Measurements from ENCODE around the gene CASZ1. TPM values are rescaled to one million over a fixed set of nuclear protein-coding genes. Genes with fewer than 3 reads are reported as not detected.

The CASZ1 gene
- total RNA-seq, 2 experiments from 2014 or later = 8.1 to 9.0 TPM

DNA sequence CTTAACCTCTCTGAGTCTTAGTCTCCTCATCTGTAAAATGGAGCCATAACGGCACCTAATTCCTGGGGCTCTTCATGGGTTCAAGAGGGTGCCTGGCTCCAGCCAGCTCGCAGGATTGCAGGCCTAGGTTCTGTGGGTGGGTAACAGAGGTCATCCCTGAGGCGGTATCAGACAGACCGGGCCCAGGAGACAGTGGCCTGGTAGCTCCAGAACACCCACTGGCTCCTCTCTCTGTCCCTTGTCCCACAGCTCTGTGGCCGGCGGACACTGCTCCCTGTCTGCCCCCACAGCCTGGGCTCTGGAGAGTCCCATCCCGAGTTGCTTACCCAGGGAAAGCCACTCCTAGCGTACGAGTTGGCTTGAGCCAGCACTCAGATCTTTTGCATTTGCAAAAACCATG is 171.4 kb downstream of the CASZ1 start:
- H3K4me3 Mint-ChIP-seq = no peak overlapping the region
- no peak overlapping the region for H3K27ac Mint-ChIP-seq
- H3K27me3 Mint-ChIP-seq = no peaks in the 10 kb centered on the region
- no peaks in the 10 kb centered on the region for H3K36me3 Mint-ChIP-seq (ENCODE audit: low read depth)
- DNase-seq = no peak
- no peaks in the 10 kb centered on the region for H3K9me3 Mint-ChIP-seq
- ChIA-PET CTCF (interaction anchor here (1.3 kb wide), 1 partner anchor 131 kb away, joined by 3 read pairs; no protein-coding TSS in a partner anchor), POLR2A (no interaction called here)
- no peaks in the 10 kb centered on the region for H3K4me1 Mint-ChIP-seq

DNA sequence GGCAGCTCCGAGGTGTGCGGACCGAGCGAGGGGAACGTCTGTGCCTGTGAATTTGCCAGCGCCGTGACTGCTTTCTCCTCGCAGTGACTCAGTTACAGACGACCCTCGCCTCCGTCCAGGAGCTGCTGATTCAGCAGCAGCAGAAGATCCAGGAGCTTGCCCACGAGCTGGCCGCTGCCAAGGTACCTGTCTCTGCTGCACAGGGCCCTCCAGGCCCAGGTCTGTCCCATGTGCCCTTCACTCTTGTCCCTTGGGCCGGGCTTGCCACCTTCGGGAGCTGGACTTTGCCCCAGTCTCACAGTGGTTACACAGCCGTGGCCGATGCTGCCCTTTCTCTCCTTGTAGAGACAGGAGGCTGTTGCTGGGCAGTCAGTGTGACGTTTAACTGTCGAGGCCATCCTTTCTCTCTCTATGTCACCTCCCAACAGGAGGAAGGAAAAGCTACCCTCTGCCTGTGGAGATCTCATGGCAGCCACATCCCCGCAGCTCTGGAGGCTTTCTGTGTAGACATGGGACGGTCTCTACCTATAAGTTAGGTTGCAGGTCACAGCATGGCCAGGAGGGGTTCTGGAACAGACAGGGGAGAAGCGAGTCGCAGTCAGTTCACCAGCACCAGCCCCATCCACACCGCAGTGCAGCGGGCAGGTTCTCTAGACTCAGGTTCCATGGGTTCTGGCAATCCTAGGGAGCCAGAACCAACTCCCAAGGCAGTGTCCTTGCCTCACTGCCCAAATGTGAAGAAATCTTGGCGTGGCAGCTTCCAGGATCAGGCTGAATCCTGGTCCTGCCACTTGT is 172.0 kb downstream of the CASZ1 start:
- no peaks in the 10 kb centered on the region for H3K36me3 Mint-ChIP-seq (ENCODE audit: low read depth)
- CTCF ChIA-PET = interaction anchor here (1.3 kb wide), 1 partner anchor 130 kb away, joined by 3 read pairs; no protein-coding TSS in a partner anchor
- POLR2A ChIA-PET = no interaction called here
- no peaks in the 10 kb centered on the region for H3K4me1 Mint-ChIP-seq
- H3K27ac Mint-ChIP-seq = no peak overlapping the region
- no peaks in the 10 kb centered on the region for H3K27me3 Mint-ChIP-seq
- no peak for DNase-seq
- no peaks in the 10 kb centered on the region for H3K9me3 Mint-ChIP-seq
- H3K4me3 Mint-ChIP-seq = no peak overlapping the region

DNA sequence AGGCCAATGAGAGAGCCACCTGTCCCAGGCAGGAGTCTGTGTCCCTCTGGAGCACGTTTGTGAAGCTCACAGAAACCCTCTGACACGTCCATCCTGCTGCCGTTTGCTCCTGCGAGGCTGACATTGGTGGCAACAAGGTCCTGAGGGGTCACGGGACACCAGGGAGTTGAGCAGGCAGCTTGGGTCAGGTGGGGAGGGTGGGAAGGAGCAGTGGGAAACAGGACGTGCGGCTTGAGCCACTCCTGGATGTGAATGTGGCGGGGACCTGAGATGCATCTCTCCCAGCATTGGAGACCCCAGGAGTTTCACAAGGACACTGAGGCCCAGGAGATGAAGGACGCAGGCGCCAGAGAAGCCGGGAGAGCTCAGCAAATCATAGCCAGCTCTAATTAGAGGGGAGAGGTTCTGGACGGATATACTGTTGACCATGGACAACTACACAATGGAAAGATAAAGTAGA is 172.7 kb downstream of the CASZ1 start:
- no peaks in the 10 kb centered on the region for H3K9me3 Mint-ChIP-seq
- POLR2A ChIA-PET = no interaction called here
- no peaks in the 10 kb centered on the region for H3K4me1 Mint-ChIP-seq
- no peaks in the 10 kb centered on the region for H3K36me3 Mint-ChIP-seq (ENCODE audit: low read depth)
- DNase-seq = no peak
- CTCF ChIA-PET = no interaction called here
- H3K4me3 Mint-ChIP-seq = no peak overlapping the region
- H3K27ac Mint-ChIP-seq = no peak overlapping the region
- H3K27me3 Mint-ChIP-seq = no peaks in the 10 kb centered on the region

DNA sequence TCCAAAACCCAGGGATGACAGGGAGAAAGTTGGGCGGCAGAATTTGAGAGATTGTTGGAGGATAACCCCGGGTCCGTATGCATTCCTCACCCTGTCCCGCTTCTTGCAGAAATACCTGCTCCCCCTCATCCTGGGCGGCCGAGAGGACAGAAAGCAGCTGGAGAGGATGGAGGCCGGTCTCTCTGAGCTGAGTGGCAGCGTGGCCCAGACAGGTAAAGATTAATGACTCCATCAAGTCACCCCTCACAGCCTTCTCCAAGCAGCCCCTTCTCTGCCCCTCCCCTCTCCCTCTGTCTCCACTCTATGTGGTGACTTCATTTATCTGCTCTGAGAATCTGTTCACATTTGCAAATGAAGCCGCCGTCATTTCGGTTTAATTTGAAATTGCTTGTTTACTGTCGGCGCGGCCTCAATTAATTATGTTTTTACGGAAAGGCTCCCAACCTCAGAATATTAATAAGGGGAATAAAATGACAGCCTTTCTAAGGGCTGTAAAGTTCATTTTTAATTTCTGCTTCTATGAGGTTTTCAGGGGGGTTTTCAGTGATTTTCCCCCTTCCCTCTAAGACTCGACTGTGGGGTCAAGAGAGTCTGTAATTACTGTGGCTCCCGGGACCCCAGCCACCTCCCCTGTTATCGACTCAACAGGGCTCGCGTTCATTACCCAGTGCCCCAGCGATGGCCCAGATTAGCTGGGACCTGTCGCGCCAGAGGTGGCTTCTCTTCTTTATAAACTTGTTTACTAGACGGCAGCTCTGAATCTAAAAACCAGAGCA is 173.3 kb downstream of the CASZ1 start:
- Mint-ChIP-seq H3K4me1 (no peaks in the 10 kb centered on the region), H3K36me3 (ENCODE audit: low read depth) (no peaks in the 10 kb centered on the region), H3K4me3 (no peak overlapping the region), H3K27ac (no peak overlapping the region), H3K27me3 (no peaks in the 10 kb centered on the region), H3K9me3 (no peaks in the 10 kb centered on the region)
- POLR2A ChIA-PET = no interaction called here
- CTCF ChIA-PET = no interaction called here
- no peak for DNase-seq

DNA sequence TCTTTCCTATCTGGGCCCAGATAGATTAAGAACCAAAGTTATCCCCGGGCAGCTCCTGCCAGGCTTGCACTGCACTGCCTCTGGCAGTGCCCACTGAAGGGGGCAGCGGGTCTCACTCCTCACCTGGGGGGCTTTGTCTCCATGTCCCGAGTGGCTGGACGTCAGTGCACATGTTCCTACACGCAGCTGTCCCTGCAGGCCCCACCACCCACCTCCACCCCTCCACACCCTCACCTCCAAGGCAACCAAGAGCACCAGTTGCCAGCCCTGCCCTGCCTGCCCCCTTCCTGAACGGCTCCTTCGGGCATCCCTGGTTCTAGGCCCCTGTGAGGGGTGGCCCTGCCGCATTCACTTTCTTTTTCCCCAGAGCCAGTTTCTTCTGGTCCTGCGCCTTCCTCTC is 174.5 kb downstream of the CASZ1 start:
- H3K27ac Mint-ChIP-seq = no peak overlapping the region
- H3K36me3 Mint-ChIP-seq (ENCODE audit: low read depth) = no peaks in the 10 kb centered on the region
- POLR2A ChIA-PET = no interaction called here
- H3K27me3 Mint-ChIP-seq = no peaks in the 10 kb centered on the region
- no peak for DNase-seq
- no peak overlapping the region for H3K4me3 Mint-ChIP-seq
- H3K9me3 Mint-ChIP-seq = no peaks in the 10 kb centered on the region
- CTCF ChIA-PET = no interaction called here
- H3K4me1 Mint-ChIP-seq = no peaks in the 10 kb centered on the region

DNA sequence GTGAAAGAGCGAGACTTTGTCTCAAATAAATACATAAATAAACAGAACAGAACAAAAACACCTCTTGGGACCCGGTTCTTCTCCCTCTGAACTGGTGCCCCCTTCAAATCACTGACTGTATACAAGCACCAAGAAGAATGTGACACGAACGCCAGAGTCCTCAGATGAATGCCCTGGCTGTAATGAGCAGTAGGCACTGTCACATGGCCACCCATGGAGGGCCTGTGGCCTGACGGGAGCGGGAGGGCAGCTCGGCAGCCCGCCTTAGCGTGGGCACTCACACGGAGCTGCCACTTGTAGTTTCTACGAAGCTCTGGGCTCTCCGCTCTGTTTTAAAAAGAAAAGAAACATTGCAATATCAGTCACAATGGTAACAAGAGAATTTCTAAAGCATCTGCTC is 175.7 kb downstream of the CASZ1 start:
- CTCF ChIA-PET = interaction anchor here (0.7 kb wide), 1 partner anchor 99 kb away, joined by 4 read pairs; no protein-coding TSS in a partner anchor

DNA sequence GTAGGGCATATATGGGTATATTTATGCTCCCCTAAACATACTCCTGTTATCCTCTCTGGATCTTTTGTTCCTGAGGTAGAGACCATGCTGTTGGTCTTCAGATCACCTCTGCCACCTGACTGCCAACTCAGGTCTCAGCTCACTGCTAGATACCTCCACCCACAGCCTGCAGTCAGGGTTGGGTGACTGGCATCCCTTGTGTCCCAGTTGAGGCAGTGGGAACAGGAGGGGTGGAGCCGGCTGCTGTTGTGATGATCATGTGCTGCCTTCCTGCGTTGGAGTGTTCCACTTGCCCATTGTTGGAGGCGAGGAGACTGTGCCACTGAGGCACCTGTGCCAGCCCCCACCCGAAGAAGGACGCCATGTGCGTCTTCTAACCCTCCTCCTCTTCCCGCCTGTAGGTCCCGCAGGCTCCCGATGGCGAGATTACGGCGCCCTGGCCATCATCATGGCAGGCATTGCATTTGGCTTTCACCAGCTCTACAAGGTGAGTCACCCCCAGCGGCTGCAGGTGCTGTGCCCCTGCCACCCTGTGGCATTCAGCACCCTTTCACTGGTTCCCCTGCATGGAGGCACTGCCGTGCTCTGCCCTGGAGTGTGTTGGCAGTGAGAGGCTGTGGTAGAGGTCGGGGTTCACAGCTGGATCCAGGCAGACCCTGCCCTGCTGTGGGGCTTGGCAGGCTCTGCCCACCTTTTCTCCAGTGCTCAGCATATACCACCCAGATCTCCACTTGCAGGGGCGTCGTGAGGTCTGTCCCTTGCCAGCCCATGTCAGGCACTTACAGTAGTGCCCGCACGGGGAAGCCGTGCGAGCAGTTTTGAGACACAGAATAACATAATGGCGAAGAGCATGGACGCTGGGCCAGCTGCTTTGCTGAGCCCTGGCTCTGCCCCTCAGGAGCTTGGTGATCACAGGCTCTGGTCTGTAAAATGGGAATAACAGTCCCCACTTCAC is 178.2 kb downstream of the CASZ1 start:
- CTCF ChIA-PET = interaction anchor here (0.6 kb wide), 1 partner anchor 41 kb away, joined by 3 read pairs; no protein-coding TSS in a partner anchor
- POLR2A ChIA-PET = no interaction called here
- H3K9me3 Mint-ChIP-seq = no peaks in the 10 kb centered on the region
- DNase-seq = no peak
- no peaks in the 10 kb centered on the region for H3K36me3 Mint-ChIP-seq (ENCODE audit: low read depth)
- no peaks in the 10 kb centered on the region for H3K4me1 Mint-ChIP-seq
- no peak overlapping the region for H3K4me3 Mint-ChIP-seq
- no peak overlapping the region for H3K27ac Mint-ChIP-seq
- H3K27me3 Mint-ChIP-seq = no peaks in the 10 kb centered on the region

More for the DNA sequence above, 175.7 kb downstream of the CASZ1 start:
- Mint-ChIP-seq H3K9me3 (no peaks in the 10 kb centered on the region), H3K36me3 (ENCODE audit: low read depth) (no peaks in the 10 kb centered on the region), H3K27ac (no peak overlapping the region), H3K27me3 (no peaks in the 10 kb centered on the region), H3K4me3 (no peak overlapping the region), H3K4me1 (no peaks in the 10 kb centered on the region)
- POLR2A ChIA-PET = no interaction called here
- no peak for DNase-seq

DNA sequence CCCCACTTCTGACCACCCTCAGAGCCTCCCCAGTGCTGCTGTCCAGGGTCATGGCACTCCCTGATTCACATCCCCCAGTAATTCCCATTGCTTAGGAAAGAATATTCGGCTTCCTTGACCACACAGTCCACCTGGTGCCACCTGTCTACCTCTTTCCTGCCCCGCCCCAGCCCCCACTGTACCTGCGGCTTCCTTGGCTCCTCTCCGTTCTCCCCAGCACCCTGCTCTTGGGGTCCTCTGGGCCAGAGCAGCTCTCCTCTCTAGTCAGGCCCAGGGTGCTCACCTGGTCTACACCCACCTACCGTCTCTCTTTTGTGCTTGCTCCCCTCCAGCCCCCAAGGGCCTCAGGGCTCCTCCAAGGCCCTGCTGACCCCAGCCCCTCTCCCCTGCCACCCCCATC is 179.1 kb downstream of the CASZ1 start:
- H3K27ac Mint-ChIP-seq = no peak overlapping the region
- ChIA-PET POLR2A (no interaction called here), CTCF (no interaction called here)
- H3K4me3 Mint-ChIP-seq = no peak overlapping the region
- DNase-seq = no peak
- H3K27me3 Mint-ChIP-seq = no peaks in the 10 kb centered on the region
- no peaks in the 10 kb centered on the region for H3K4me1 Mint-ChIP-seq
- H3K9me3 Mint-ChIP-seq = no peaks in the 10 kb centered on the region
- no peaks in the 10 kb centered on the region for H3K36me3 Mint-ChIP-seq (ENCODE audit: low read depth)

DNA sequence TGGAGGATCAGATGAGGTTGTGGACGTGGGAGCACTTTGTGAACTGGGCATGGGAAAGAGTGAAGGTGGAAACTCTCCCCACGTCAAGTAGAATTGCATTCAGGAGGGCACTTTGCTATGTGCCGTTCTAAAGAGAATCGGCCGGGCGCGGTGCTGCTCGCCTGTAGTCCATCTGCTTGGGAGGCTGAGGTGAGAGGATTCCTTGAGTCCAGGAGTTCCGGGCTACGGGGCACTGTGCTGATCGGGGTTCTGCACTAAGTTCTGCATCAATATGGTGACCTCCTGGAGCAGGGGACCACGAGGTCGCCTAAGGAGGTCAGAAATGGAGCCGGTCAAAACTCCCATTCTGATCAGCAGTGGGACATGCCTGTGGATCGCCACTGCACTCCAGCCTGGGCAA is 179.8 kb downstream of the CASZ1 start:
- Mint-ChIP-seq H3K9me3 (no peaks in the 10 kb centered on the region), H3K4me3 (no peak overlapping the region), H3K27ac (no peak overlapping the region), H3K27me3 (no peaks in the 10 kb centered on the region), H3K36me3 (ENCODE audit: low read depth) (no peaks in the 10 kb centered on the region), H3K4me1 (no peaks in the 10 kb centered on the region)
- no peak for DNase-seq
- CTCF ChIA-PET = no interaction called here
- POLR2A ChIA-PET = no interaction called here

DNA sequence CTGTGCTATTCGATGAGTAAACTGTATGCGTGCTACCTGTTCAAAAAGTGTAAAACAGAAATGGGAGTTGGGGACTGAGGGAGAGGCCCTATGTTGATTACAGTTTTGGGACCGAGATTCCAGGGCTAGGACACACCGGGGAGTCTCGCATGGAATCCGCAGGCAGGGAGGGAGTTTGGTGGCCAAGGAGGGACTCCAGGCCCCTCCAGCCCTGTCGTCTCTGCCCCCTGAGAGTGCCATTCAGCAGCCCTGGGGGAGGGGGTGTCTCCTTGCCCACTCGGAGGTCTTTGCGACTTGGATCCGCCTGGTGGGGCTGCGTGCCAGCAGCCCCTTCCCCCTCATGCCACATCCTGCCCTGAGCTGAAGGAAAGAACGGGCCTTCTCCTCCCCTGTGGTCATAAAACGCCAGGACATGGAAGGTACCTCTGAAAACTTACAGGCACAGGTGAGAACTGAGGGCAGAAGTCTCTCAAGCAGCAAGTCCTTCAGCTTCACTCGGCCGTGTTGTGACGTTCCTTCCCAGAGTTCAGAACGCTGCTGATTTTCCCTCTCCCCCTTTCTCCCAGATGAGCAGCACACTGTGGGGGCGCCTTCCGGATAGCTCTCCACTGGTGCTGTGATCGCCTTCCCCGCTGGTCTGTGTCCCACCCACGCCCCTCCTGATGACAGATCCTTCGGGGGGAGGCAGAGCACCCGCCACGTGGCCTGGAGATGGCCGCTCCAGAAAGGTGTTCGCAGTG is 180.3 kb downstream of the CASZ1 start:
- H3K27me3 Mint-ChIP-seq = no peaks in the 10 kb centered on the region
- H3K36me3 Mint-ChIP-seq (ENCODE audit: low read depth) = no peaks in the 10 kb centered on the region
- DNase-seq = no peak
- H3K4me1 Mint-ChIP-seq = no peaks in the 10 kb centered on the region
- no peaks in the 10 kb centered on the region for H3K9me3 Mint-ChIP-seq
- H3K27ac Mint-ChIP-seq = no peak overlapping the region
- H3K4me3 Mint-ChIP-seq = no peak overlapping the region
- ChIA-PET CTCF (no interaction called here), POLR2A (no interaction called here)

DNA sequence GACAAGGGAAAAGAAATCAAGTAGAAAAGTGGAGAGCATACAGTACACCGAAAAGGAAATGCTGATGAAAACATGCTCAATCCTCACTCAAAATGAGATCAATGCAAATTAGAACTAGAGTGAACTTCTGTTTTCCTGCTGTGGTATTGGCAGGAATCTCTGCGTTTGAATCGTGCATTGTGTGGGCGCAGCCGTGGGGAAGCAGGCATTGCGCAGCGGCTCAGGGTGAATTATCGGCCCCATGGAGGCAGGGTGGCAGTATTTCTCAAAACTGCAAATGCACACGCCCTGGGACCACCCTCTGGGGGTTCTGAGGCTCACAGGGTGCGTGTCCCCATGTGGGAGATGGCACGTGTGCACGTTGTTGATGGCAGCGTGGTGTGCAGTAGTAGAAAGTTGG is 181.1 kb downstream of the CASZ1 start:
- no peak overlapping the region for H3K4me3 Mint-ChIP-seq
- no peak for DNase-seq
- CTCF ChIA-PET = no interaction called here
- no peaks in the 10 kb centered on the region for H3K4me1 Mint-ChIP-seq
- no peaks in the 10 kb centered on the region for H3K27me3 Mint-ChIP-seq
- no peak overlapping the region for H3K27ac Mint-ChIP-seq
- H3K36me3 Mint-ChIP-seq (ENCODE audit: low read depth) = no peaks in the 10 kb centered on the region
- POLR2A ChIA-PET = no interaction called here
- no peaks in the 10 kb centered on the region for H3K9me3 Mint-ChIP-seq

DNA sequence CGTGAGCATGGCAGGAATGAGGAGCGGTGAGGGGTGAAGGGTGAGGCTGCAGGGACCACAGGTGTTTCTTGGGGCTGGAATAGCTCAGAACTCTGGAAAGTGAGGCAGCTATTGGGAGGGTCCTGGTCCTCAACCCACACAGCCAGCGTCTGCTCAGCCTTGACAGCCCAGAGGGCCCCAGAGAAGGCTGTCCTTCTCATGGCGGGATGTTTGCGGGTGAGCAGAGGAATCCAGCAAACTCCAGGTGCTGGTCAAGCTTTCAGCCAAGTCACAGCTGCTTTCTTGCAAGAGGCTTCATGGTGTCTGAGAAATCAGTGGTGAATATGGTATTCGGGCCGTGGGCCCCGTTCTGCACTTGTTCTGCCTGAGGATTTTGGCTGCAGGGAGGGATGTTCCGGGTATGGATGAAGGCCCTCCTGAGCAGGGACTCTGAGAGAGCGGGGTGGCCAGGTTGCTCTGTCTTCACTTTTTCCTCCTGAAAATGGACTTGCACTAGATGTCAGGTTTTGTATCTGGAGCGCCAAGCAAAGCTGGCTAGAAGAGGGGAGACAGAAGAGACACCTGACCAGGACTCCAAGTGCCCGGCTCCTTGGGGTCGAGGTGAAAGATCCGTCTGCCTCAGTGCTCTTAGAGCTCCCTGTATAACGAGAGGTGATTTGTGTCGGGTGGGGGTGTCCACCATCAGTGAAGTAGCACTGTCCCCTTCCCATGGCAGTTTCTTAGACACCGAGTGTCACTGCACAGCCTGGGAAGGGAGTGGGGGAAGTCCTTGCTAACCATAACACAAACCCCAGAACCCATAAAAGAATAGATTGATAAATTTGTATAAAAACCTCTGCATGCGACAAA is 181.8 kb downstream of the CASZ1 start:
- Mint-ChIP-seq H3K36me3 (ENCODE audit: low read depth) (no peaks in the 10 kb centered on the region), H3K27me3 (no peaks in the 10 kb centered on the region), H3K4me3 (no peak overlapping the region), H3K9me3 (no peaks in the 10 kb centered on the region), H3K4me1 (no peaks in the 10 kb centered on the region), H3K27ac (no peak overlapping the region)
- CTCF ChIA-PET = no interaction called here
- POLR2A ChIA-PET = no interaction called here
- no peak for DNase-seq

Measured in activated CD4-positive, alpha-beta memory T cell treated with anti-CD3 and anti-CD28 coated beads, Interleukin-2, amount 10 ng/mL, durations not matched to agents 7 days and 5 days (primary cell).